Neural cell (in vitro differentiated cells): Measurements from ENCODE around the gene KLF16. TPM values are rescaled to one million over a fixed set of nuclear protein-coding genes. Genes with fewer than 3 reads are reported as not detected.

ENCODE experiments used
- H2AFZ ChIP-seq: fragments of 200-600, 300-800 bp; sonication (generic), shearing (Covaris generic); 2 replicates; pipeline ENCODE4 v1.6.0; 2014; ENCODE audit warnings: low read depth, mild to moderate bottlenecking, antibody characterized with exemption, low read length, moderate library complexity
- H3F3A ChIP-seq: fragments of 200-600 bp; shearing (Covaris generic); 2 replicates; pipeline ENCODE4 v1.6.1; 2016; ENCODE audit warnings: mild to moderate bottlenecking, moderate library complexity, mixed read lengths, antibody characterized with exemption, low read length; ENCODE audit not compliant: insufficient read depth, poor library complexity, severe bottlenecking
- H3K27ac ChIP-seq: fragments of 200-600, 300-800 bp; sonication (generic), shearing (Covaris generic); 2 replicates; pipeline ENCODE4 v1.5.1; 2014; ENCODE audit warnings: mild to moderate bottlenecking, low read length, moderate library complexity
- H3K27me3 ChIP-seq: fragments of 300-800, 200-600 bp; sonication (generic), shearing (Covaris generic); 2 replicates; pipeline ENCODE4 v1.6.0; 2014; ENCODE audit warnings: mild to moderate bottlenecking, low read depth, low read length, moderate library complexity; ENCODE audit not compliant: insufficient read depth
- H3K36me3 ChIP-seq: fragments of 300-800, 200-600 bp; sonication (generic), shearing (Covaris generic); 2 replicates; pipeline ENCODE4 v1.5.1; 2014; ENCODE audit warnings: mild to moderate bottlenecking, antibody characterized with exemption, low read length, moderate library complexity; ENCODE audit not compliant: insufficient read depth
- H3K4me2 ChIP-seq: fragments of 300-800, 200-600 bp; sonication (generic), shearing (Covaris generic); 2 replicates; pipeline ENCODE4 v1.6.0; 2014; ENCODE audit warnings: mild to moderate bottlenecking, low read length
- H3K4me3 ChIP-seq: fragments of 300-800, 200-600 bp; sonication (generic), shearing (Covaris generic); 2 replicates; pipeline ENCODE4 v1.5.1; 2014; ENCODE audit warnings: mild to moderate bottlenecking, low read length, moderate library complexity
- H3K79me2 ChIP-seq: fragments of 200-600 bp; shearing (Covaris generic); replicated peaks from 2 replicates; pipeline ENCODE4 v1.6.0; 2014; ENCODE audit warnings: mild to moderate bottlenecking, low read length, moderate library complexity; ENCODE audit not compliant: insufficient read depth
- H3K9ac ChIP-seq: fragments of 300-800, 200-600 bp; sonication (generic), shearing (Covaris generic); 2 replicates; pipeline ENCODE4 v1.6.1; 2016; ENCODE audit warnings: mild to moderate bottlenecking, low read length, mixed read lengths
- H3K9me2 ChIP-seq: fragments of 200-600 bp; shearing (Covaris generic); 2 replicates; pipeline ENCODE4 v1.6.1; 2016; ENCODE audit warnings: mild to moderate bottlenecking, low read length, mixed read lengths; ENCODE audit not compliant: insufficient read depth
- H3K9me3 ChIP-seq: fragments of 200-600, 300-800 bp; sonication (generic), shearing (Covaris generic); 2 replicates; pipeline ENCODE4 v1.6.1; 2016; ENCODE audit warnings: mild to moderate bottlenecking, mixed run types, low read length, moderate library complexity, mixed read lengths
- H4K20me1 ChIP-seq: fragments of 200-600 bp; shearing (Covaris generic); 2 replicates; pipeline ENCODE4 v1.6.1; 2016; ENCODE audit warnings: mild to moderate bottlenecking, mixed run types; ENCODE audit not compliant: insufficient read depth
- EP300 ChIP-seq: fragments of 450-650 bp; conservative IDR thresholded peaks from 2 replicates; pipeline ENCODE4 v1.6.1; 2014; ENCODE audit warnings: antibody characterized with exemption, mild to moderate bottlenecking, moderate library complexity; ENCODE audit not compliant: poor library complexity, severe bottlenecking
- EZH2 ChIP-seq: fragments of 200-600, 300-800 bp; shearing (Covaris generic), sonication (generic); IDR thresholded peaks from 2 replicates; pipeline ENCODE4 v1.6.1; 2014; ENCODE audit warnings: antibody characterized with exemption, low read length, borderline replicate concordance, mild to moderate bottlenecking; ENCODE audit not compliant: insufficient read depth, poor library complexity, severe bottlenecking
- MXI1 ChIP-seq: fragments of 450-650 bp; conservative IDR thresholded peaks from 2 replicates; pipeline ENCODE4 v1.6.1; 2014; ENCODE audit warnings: antibody characterized with exemption, mild to moderate bottlenecking; ENCODE audit not compliant: poor library complexity, severe bottlenecking
- POLR2AphosphoS5 ChIP-seq: IDR thresholded peaks from 2 replicates; pipeline ENCODE4 v1.6.1; 2012
- RAD21 ChIP-seq: fragments of 450-650 bp; conservative IDR thresholded peaks from 2 replicates; pipeline ENCODE4 v1.6.1; 2014; ENCODE audit warnings: antibody characterized with exemption, mild to moderate bottlenecking, moderate library complexity
- REST ChIP-seq: IDR thresholded peaks from 2 replicates; pipeline ENCODE4 v1.6.1; 2012; ENCODE audit warnings: borderline replicate concordance
- SMC3 ChIP-seq: fragments of 450-650 bp; conservative IDR thresholded peaks from 2 replicates; pipeline ENCODE4 v1.6.1; 2014; ENCODE audit warnings: antibody characterized with exemption, mild to moderate bottlenecking, moderate library complexity; ENCODE audit not compliant: poor library complexity
- TAF1 ChIP-seq: IDR thresholded peaks from 2 replicates; pipeline ENCODE4 v1.6.1; 2012; ENCODE audit warnings: low read depth
- polyA plus RNA-seq: library from polyadenylated mRNA; depleted of rRNA; stranded (reverse); fragments of >200 nt; gene quantifications from 2 replicates; pipeline ENCODE4 v1.2.3, GENCODE V29; 2014
- TF ChIP-seq, protein P1 (sequence below): fragments of 450-650 bp; IDR thresholded peaks from 2 replicates; pipeline ENCODE4 v1.5.1; 2014; ENCODE audit warnings: antibody characterized with exemption, mild to moderate bottlenecking, moderate library complexity; ENCODE audit not compliant: poor library complexity, severe bottlenecking

KLF16 gene
- polyA plus RNA-seq, 1 donor from 2014 or later, result 3.5 TPM

DNA sequence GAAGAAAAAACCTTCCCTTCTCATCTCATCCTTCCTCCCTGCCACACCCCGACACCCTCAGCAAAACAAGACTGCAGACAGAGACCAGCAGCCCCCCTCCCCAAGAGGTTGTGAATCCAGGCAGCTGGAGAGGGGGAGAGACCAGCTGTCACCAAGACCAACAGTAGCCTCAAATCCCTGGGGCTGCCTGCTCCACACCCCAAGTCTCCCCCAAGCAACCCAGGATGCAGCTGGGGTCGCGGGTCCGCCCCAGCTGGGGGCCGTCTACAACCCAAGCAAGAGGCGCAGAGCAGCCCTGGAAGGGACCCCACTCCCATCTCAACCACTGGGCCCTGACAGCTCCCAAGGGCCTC, 7.1 kb downstream of the KLF16 start:
- Histone ChIP-seq H4K20me1 (no peaks in the 10 kb centered on the region), H3K27me3 (peaks cover 13% of the 10 kb centered on the region), H3F3A (no peaks in the 10 kb centered on the region), H3K9ac (no peak overlapping the region), H3K4me3 (no peak overlapping the region), H3K9me2 (no peaks in the 10 kb centered on the region), H3K36me3 (no peaks in the 10 kb centered on the region), H2AFZ (no peak overlapping the region), H3K9me3 (no peaks in the 10 kb centered on the region), H3K4me2 (no peak overlapping the region), H3K27ac (no peak overlapping the region), H3K79me2 (no peaks in the 10 kb centered on the region)
- TF ChIP-seq EP300, result no peak
- TF ChIP-seq MXI1, result no peak
- TF ChIP-seq REST, result no peak
- no peak for TF ChIP-seq EZH2
- TF ChIP-seq, protein P1, sequence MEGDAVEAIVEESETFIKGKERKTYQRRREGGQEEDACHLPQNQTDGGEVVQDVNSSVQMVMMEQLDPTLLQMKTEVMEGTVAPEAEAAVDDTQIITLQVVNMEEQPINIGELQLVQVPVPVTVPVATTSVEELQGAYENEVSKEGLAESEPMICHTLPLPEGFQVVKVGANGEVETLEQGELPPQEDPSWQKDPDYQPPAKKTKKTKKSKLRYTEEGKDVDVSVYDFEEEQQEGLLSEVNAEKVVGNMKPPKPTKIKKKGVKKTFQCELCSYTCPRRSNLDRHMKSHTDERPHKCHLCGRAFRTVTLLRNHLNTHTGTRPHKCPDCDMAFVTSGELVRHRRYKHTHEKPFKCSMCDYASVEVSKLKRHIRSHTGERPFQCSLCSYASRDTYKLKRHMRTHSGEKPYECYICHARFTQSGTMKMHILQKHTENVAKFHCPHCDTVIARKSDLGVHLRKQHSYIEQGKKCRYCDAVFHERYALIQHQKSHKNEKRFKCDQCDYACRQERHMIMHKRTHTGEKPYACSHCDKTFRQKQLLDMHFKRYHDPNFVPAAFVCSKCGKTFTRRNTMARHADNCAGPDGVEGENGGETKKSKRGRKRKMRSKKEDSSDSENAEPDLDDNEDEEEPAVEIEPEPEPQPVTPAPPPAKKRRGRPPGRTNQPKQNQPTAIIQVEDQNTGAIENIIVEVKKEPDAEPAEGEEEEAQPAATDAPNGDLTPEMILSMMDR, result no peak

DNA sequence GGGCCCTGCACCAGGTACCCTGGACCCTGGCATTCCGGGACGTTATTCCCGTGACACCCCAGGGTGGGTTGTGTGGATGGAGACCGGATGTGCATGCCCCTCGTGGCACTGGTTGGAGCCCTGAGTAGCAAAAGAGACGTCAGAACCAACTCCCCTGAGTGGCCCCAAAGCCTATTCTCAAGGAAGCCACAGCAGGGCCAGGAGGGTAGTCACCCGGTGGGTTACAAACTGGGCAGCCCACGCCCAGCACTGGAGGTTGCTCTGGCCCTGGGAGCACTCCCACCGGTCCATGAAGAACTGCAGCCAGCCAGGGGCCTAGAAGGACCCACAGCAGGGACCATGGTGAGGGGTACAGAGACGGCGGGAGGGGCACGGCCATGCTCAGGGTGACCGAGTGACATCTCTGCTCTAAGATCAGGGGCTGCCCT, 7.5 kb downstream of the KLF16 start:
- Histone ChIP-seq H3K4me3 (no peak overlapping the region), H4K20me1 (no peaks in the 10 kb centered on the region), H3K4me2 (no peak overlapping the region), H2AFZ (no peak overlapping the region), H3K9ac (no peak overlapping the region), H3K9me2 (no peaks in the 10 kb centered on the region), H3F3A (no peaks in the 10 kb centered on the region), H3K36me3 (no peaks in the 10 kb centered on the region), H3K27me3 (peaks cover 8% of the 10 kb centered on the region), H3K27ac (no peak overlapping the region), H3K9me3 (no peaks in the 10 kb centered on the region), H3K79me2 (no peaks in the 10 kb centered on the region)
- no peak for TF ChIP-seq EP300
- no peak for TF ChIP-seq RAD21
- TF ChIP-seq EZH2, result no peak

DNA sequence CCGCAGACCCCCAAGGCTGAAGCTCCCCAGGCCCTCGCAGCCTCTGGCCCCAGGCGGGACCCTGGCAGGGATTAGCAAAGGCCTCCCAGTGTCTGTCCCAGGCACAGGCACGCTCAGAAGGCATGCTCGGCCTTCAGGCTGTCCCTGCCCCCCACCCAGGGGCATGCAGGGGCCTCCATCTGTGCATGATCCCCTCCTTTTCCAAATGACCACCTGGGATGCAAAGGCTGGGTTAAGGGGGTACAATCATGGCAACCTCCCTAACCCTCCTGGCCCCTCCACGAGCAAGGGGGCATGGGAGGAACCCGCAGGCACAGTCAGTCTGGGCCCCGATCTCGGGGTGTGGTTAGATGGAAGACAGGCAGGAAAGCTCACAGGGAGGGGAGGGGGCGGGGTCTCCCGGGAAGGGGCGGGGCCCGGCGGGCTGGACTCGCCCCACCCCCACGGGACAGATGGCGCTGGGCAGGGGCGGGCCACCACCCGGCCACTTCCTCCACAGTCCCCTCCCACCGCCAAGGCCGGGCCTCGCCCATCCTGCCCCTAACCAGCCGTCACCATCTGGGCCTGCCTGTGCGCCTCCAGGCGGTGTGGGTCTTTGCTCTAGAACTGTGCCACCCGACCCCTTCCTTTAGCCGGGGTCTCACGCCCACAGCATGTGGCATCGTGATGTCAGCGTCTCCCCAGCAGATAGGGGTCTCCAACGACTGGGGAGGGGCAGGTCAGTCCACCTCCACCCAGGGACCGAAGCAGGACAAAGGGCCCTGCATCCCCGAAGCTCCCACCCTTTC, 8.1 kb downstream of the KLF16 start:
- H3K9me3 ChIP-seq, result no peaks in the 10 kb centered on the region
- TF ChIP-seq EP300 (no peak), SMC3 (no peak), TAF1 (no peak), MXI1 (no peak), EZH2 (no peak), POLR2AphosphoS5 (no peak), REST (no peak), RAD21 (no peak)
- TF ChIP-seq, protein P1, result no peak
- H3K4me2 ChIP-seq, result no peak overlapping the region
- H3K9me2 ChIP-seq, result no peaks in the 10 kb centered on the region
- no peaks in the 10 kb centered on the region for H3K79me2 ChIP-seq
- no peaks in the 10 kb centered on the region for H3K36me3 ChIP-seq
- no peak overlapping the region for H2AFZ ChIP-seq
- H3F3A ChIP-seq, result no peaks in the 10 kb centered on the region
- no peak overlapping the region for H3K27ac ChIP-seq
- no peak overlapping the region for H3K4me3 ChIP-seq
- H3K9ac ChIP-seq, result no peak overlapping the region
- H4K20me1 ChIP-seq, result no peaks in the 10 kb centered on the region
- H3K27me3 ChIP-seq, result peaks cover 2% of the 10 kb centered on the region
